Body of pancreas (tissue), 4 donors: ENCODE results near the gene FERMT1.
"Not testable (repeated sequence)": the region's sequence is repeated elsewhere in the genome, so short reads cannot be mapped to it uniquely, and the experiment has no call there.

Experiments used
- POLR2A ChIP-seq, 3 donors: fragments of 450-650 bp; IDR thresholded peaks; one replicate each; pipeline ENCODE4 v1.6.1; 2016; ENCODE audit warnings: antibody characterized with exemption in 3 of 3, mild to moderate bottlenecking in 2 of 3
- TF ChIP-seq, protein P1 (sequence below), 7 experiments: fragments of 450-650 bp in 4 of 7; fragments of 200-600 bp in 3 of 7; sonication (generic) in 3 of 7; IDR thresholded peaks; one replicate each; pipeline ENCODE4 v1.5.1; 2016 to 2019; ENCODE audit warnings: antibody characterized with exemption in 7 of 7

GRCh38 chr20:6112965-6113364, 9.9 kb downstream of the FERMT1 start:
- TF ChIP-seq, protein P1, sequence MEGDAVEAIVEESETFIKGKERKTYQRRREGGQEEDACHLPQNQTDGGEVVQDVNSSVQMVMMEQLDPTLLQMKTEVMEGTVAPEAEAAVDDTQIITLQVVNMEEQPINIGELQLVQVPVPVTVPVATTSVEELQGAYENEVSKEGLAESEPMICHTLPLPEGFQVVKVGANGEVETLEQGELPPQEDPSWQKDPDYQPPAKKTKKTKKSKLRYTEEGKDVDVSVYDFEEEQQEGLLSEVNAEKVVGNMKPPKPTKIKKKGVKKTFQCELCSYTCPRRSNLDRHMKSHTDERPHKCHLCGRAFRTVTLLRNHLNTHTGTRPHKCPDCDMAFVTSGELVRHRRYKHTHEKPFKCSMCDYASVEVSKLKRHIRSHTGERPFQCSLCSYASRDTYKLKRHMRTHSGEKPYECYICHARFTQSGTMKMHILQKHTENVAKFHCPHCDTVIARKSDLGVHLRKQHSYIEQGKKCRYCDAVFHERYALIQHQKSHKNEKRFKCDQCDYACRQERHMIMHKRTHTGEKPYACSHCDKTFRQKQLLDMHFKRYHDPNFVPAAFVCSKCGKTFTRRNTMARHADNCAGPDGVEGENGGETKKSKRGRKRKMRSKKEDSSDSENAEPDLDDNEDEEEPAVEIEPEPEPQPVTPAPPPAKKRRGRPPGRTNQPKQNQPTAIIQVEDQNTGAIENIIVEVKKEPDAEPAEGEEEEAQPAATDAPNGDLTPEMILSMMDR (IDR thresholded peaks at IDR 0.05): not testable (repeated sequence)
- TF ChIP-seq POLR2A (IDR thresholded peaks at IDR 0.05): not testable (repeated sequence)
